Upper lobe of left lung (tissue), 4 donors: ENCODE results near the gene CD80.
A peak's percentile ranks its signal among the peaks of the same experiment; 100 is the strongest.

Experiments used
- EP300 ChIP-seq, 4 donors: sonication (generic); formaldehyde crosslinking; IDR thresholded peaks; one replicate each; pipeline ENCODE4 v1.5.1; 2017; ENCODE audit warnings: antibody characterized with exemption in 4 of 4, control low read depth in 2 of 4
- POLR2A ChIP-seq, 4 donors: fragments of 450-650 bp; IDR thresholded peaks; one replicate each; pipeline ENCODE4 v1.5.1; 2016 to 2017; ENCODE audit warnings: antibody characterized with exemption in 4 of 4, mild to moderate bottlenecking in 2 of 4
- POLR2AphosphoS5 ChIP-seq, 2 donors: sonication (generic); formaldehyde crosslinking; IDR thresholded peaks; one replicate each; pipeline ENCODE4 v1.5.1; 2017; ENCODE audit warnings: antibody characterized with exemption in 2 of 2
- TF ChIP-seq, protein P1 (sequence below), 6 experiments: fragments of 450-650 bp in 4 of 6; fragments of 200-600 bp in 2 of 6; sonication (generic) in 2 of 6; IDR thresholded peaks; one replicate each; pipeline ENCODE4 v1.5.1; 2016 to 2019; ENCODE audit warnings: antibody characterized with exemption in 6 of 6

DNA sequence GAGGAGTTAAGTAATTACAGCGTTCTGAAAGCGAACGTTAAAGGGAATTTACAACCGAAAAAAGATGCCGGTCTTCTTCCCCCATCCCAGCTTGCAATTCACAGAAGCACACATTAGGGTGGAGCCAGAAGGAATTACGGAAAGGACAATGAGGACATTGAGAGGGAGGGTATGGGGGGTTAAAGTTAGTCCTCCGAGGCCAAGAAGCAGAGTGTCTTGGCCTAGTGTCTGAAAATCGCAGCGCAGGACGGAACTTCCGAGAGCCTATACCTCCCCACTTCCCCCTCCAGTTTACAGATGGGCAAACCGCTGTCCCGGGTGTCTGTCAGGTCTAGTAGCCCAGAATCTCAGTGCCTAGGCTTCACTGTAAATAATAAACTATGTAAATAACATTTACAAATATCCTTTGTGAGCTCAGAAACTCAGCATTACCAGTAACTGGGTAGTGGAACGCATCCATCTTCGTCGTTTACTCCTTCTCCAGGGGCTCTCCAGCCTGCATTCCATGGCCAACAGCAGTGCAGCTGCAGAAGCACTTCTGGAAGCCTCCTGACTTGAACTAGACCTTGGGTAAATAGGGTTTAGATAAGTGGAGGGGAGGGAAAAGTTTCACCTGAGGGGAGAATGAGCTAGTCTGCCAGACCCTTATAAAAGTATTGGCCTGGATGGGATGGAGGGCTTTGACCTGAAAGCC, 20.8 kb upstream of the CD80 start:
- TF ChIP-seq POLR2A (IDR thresholded peaks at IDR 0.05), result peak in 1 of 4 donors; percentile 18
- TF ChIP-seq, protein P1, sequence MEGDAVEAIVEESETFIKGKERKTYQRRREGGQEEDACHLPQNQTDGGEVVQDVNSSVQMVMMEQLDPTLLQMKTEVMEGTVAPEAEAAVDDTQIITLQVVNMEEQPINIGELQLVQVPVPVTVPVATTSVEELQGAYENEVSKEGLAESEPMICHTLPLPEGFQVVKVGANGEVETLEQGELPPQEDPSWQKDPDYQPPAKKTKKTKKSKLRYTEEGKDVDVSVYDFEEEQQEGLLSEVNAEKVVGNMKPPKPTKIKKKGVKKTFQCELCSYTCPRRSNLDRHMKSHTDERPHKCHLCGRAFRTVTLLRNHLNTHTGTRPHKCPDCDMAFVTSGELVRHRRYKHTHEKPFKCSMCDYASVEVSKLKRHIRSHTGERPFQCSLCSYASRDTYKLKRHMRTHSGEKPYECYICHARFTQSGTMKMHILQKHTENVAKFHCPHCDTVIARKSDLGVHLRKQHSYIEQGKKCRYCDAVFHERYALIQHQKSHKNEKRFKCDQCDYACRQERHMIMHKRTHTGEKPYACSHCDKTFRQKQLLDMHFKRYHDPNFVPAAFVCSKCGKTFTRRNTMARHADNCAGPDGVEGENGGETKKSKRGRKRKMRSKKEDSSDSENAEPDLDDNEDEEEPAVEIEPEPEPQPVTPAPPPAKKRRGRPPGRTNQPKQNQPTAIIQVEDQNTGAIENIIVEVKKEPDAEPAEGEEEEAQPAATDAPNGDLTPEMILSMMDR (IDR thresholded peaks at IDR 0.05), result peak in 1 of 6 experiments; percentile 30
- peak in 1 of 2 donors; percentile 14 for TF ChIP-seq POLR2AphosphoS5 (IDR thresholded peaks at IDR 0.05)
- TF ChIP-seq EP300 (IDR thresholded peaks at IDR 0.05), result peak in 2 of 4 donors; percentile 42 to 47
